ENCODE results near the gene ACTL6B. TPM values are rescaled to one million over a fixed set of nuclear protein-coding genes. Genes with fewer than 3 reads are reported as not detected.

Gene ACTL6B
- total and polyA plus RNA-seq, 9 of the 15 experiments (the other 6 are each of a cell fraction or from before 2014, with no cell fraction given): not detected

- TF ChIP-seq, protein P1, sequence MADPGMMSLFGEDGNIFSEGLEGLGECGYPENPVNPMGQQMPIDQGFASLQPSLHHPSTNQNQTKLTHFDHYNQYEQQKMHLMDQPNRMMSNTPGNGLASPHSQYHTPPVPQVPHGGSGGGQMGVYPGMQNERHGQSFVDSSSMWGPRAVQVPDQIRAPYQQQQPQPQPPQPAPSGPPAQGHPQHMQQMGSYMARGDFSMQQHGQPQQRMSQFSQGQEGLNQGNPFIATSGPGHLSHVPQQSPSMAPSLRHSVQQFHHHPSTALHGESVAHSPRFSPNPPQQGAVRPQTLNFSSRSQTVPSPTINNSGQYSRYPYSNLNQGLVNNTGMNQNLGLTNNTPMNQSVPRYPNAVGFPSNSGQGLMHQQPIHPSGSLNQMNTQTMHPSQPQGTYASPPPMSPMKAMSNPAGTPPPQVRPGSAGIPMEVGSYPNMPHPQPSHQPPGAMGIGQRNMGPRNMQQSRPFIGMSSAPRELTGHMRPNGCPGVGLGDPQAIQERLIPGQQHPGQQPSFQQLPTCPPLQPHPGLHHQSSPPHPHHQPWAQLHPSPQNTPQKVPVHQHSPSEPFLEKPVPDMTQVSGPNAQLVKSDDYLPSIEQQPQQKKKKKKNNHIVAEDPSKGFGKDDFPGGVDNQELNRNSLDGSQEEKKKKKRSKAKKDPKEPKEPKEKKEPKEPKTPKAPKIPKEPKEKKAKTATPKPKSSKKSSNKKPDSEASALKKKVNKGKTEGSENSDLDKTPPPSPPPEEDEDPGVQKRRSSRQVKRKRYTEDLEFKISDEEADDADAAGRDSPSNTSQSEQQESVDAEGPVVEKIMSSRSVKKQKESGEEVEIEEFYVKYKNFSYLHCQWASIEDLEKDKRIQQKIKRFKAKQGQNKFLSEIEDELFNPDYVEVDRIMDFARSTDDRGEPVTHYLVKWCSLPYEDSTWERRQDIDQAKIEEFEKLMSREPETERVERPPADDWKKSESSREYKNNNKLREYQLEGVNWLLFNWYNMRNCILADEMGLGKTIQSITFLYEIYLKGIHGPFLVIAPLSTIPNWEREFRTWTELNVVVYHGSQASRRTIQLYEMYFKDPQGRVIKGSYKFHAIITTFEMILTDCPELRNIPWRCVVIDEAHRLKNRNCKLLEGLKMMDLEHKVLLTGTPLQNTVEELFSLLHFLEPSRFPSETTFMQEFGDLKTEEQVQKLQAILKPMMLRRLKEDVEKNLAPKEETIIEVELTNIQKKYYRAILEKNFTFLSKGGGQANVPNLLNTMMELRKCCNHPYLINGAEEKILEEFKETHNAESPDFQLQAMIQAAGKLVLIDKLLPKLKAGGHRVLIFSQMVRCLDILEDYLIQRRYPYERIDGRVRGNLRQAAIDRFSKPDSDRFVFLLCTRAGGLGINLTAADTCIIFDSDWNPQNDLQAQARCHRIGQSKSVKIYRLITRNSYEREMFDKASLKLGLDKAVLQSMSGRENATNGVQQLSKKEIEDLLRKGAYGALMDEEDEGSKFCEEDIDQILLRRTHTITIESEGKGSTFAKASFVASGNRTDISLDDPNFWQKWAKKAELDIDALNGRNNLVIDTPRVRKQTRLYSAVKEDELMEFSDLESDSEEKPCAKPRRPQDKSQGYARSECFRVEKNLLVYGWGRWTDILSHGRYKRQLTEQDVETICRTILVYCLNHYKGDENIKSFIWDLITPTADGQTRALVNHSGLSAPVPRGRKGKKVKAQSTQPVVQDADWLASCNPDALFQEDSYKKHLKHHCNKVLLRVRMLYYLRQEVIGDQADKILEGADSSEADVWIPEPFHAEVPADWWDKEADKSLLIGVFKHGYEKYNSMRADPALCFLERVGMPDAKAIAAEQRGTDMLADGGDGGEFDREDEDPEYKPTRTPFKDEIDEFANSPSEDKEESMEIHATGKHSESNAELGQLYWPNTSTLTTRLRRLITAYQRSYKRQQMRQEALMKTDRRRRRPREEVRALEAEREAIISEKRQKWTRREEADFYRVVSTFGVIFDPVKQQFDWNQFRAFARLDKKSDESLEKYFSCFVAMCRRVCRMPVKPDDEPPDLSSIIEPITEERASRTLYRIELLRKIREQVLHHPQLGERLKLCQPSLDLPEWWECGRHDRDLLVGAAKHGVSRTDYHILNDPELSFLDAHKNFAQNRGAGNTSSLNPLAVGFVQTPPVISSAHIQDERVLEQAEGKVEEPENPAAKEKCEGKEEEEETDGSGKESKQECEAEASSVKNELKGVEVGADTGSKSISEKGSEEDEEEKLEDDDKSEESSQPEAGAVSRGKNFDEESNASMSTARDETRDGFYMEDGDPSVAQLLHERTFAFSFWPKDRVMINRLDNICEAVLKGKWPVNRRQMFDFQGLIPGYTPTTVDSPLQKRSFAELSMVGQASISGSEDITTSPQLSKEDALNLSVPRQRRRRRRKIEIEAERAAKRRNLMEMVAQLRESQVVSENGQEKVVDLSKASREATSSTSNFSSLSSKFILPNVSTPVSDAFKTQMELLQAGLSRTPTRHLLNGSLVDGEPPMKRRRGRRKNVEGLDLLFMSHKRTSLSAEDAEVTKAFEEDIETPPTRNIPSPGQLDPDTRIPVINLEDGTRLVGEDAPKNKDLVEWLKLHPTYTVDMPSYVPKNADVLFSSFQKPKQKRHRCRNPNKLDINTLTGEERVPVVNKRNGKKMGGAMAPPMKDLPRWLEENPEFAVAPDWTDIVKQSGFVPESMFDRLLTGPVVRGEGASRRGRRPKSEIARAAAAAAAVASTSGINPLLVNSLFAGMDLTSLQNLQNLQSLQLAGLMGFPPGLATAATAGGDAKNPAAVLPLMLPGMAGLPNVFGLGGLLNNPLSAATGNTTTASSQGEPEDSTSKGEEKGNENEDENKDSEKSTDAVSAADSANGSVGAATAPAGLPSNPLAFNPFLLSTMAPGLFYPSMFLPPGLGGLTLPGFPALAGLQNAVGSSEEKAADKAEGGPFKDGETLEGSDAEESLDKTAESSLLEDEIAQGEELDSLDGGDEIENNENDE (IDR thresholded peaks at IDR 0.05; ENCODE audit: low read depth, low read length): no peak
- TF ChIP-seq ATF7 (IDR thresholded peaks at IDR 0.05) (no peak), IFI16 (CRISPR knock-in tag; IDR thresholded peaks at IDR 0.05) (no peak), NR4A1 (CRISPR knock-in tag; IDR thresholded peaks at IDR 0.05) (no peak), NR4A1 (tag; IDR thresholded peaks at IDR 0.05) (no peak), NRF1 (conservative IDR thresholded peaks at IDR 0.05 in 1 of 2, IDR thresholded peaks at IDR 0.05 in 1 of 2) (no peak), CEBPG (CRISPR knock-in tag; IDR thresholded peaks at IDR 0.05) (no peak), CEBPG (tag; conservative IDR thresholded peaks at IDR 0.05 in 1 of 2, IDR thresholded peaks at IDR 0.05 in 1 of 2) (no peak), GATAD2A (IDR thresholded peaks at IDR 0.05) (no peak), MTF1 (CRISPR knock-in tag; IDR thresholded peaks at IDR 0.05; ENCODE audit: borderline replicate concordance) (no peak), ZZZ3 (IDR thresholded peaks at IDR 0.05) (no peak), DMBX1 (CRISPR knock-in tag; IDR thresholded peaks at IDR 0.05; ENCODE audit: borderline replicate concordance) (no peak), MEF2A (IDR thresholded peaks at IDR 0.05; ENCODE audit: control insufficient read depth, low read depth, low read length) (no peak), NFRKB (IDR thresholded peaks at IDR 0.05; ENCODE audit: low read depth) (no peak), CREBBP (IDR thresholded peaks at IDR 0.05; ENCODE audit: low read depth, low read length) (no peak), NFATC3 (IDR thresholded peaks at IDR 0.05) (no peak), ZNF311 (CRISPR knock-in tag; IDR thresholded peaks at IDR 0.05) (no peak)
- TF ChIP-seq, protein P2, sequence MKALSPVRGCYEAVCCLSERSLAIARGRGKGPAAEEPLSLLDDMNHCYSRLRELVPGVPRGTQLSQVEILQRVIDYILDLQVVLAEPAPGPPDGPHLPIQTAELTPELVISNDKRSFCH (CRISPR knock-in tag; IDR thresholded peaks at IDR 0.05): no peak
- TF ChIP-seq, protein P2 (tag; IDR thresholded peaks at IDR 0.05): no peak
Measured at GRCh38 chr7:100649826-100650565, 6.3 kb downstream of the ACTL6B start (continued).

Measured in K562 (cell line).